CD4-positive, alpha-beta T cell treated with Interleukin-4 for 1 hour (primary cell): ENCODE results near the gene ANXA9.

Experiments used
- DNase-seq, 2 donors: peaks; one replicate each; pipeline ENCODE4 v3.0.0-alpha.2; 2020 to 2022

Gene ANXA9

DNA sequence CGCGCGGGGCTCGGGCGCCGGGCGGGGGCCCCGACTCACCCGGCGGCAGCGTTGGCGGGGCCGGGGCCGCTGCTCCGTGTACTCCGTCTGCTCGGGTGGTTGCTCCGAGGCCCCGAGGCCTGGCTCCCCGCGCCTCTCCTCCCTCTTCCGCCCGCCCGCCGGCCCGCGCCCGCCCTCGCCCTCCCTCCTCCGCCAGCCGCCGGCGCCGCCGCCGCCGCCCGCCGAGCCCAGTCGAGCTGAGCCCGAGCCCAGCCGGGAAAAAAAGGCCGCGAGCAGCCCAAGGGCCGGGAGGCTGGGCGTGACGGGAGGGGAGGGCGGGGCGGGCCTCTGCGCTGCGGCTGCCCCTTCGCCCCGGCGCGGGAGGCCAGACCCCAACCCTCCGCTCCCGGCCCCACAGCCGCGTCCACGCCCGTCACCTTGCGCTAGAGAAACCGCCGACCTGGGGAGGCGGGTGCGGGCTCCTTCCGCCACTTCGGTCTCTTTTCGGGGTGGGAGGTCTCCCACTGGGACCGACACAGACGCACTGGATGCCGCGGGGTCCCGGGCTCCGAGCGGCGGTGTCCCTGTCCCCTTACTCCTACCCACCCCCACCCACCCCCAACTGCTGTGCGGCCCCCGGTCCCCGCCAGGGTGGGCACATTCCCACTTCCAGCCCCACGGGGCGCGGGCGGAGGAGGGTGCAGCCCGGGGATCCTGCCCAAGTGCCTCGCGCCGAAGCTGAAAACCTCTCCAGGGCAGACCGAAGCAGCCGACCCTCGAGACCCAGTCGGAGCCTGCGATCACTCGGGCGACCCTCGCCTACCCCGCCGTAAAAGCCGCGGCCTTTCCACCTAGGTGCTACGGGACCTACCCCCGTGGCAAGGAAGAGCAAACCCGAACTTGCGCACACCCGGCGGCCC, 7.3 kb upstream of the ANXA9 start, which contains the start of gene CERS2:
Gene CERS2, minus strand, starts transcription at position 256 of the 899 bp plus-strand sequence. CDS start 5,745 bp downstream, outside the sequence.
- DNase-seq, result peak; percentile 78 to 82

DNA sequence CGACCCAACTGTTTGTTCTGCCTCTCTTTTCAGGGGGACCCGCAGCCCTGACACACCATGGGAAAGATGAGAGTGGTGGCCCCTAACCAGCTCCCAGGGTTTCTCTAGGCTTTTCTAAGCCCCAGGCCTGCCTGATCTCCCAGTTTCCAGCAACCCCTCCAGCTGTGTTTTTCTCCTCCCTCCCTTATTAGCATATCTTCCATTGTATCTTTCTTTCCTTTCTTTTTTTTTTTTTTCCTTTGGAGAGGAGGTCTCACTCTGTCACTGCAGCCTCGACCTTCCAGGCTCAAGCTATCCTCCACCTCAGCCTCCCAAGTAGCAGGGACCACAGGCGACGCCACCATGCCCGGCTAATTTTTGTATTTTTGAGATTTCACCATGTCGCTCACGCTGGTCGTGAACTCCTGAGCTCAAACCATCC, 5.7 kb upstream of the ANXA9 start:
- no peak for DNase-seq

GRCh38 chr1:150976879-150977694, 5.0 kb upstream of the ANXA9 start:
- DNase-seq, result peak; percentile 82 to 87

- DNase-seq, result peak; percentile 88 to 91
Observed at GRCh38 chr1:150979092-150980056, 2.7 kb upstream of the ANXA9 start.

DNA sequence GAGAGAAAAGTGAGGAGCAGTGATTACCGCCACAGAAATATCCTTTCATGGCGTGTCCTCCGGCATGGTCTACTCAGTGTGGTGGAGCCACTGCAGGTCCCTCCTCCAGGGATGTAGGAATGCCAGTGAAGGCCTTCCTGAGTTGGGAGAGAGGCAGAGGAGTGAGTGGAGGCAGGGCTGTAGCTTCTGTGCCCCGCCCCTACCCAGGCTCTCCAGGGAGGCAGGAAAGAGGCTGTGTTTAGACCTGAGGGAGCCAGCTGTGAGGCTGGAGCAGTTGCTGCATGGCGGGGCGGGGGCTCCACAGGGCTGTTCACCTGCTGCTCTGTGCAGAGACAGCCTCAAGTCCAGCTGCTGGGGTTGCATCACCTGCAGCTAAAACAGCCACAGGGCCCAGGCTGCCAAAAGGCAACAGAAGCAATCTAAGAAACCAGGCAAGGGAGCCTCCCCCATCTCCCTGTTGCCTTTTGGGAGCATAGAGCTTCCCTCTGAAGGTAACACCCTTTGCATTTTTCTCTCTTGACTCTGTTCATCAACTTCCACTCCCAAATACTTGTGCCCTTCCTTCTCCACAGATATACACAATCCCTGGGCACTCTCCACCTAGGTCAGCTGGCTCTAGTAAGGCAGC, 801 bp upstream of the ANXA9 start:
- DNase-seq, result no peak

DNA sequence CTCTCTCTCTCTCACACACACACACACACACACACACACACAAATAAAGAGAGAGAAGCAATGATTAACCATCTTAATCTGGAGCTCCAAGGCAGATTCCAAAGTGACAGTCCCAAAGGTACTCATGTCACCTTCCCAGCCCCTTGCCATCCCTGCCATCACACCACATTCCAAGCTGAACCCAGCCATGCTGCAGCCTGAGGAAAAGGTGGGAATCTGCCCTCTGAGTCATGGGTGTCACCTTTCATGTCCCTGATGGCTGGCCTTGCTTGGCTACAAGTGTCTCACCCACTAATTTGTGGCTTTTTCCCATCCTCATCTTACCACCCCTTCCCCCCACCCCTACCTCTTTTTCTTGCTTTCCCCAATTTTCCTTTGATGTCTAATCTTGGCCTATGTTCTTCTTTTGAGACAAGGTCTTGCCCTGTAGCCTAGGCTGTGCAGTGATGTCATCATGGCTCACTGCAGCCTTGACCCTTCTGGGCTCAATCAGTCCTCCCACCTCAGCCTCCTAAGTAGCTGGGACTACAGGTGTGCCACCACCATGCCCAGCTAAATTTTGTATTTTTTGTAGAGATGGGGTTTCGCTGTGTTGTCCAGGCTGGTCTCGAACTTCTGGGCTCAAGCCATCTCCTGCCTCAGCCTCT, 3.2 kb downstream of the ANXA9 start:
- DNase-seq, result no peak

GRCh38 chr1:150987924-150988323, 5.8 kb downstream of the ANXA9 start:
- DNase-seq, result no peak

- DNase-seq, result no peak
Observed at GRCh38 chr1:150992626-150993025, 10.5 kb downstream of the ANXA9 start.

DNA sequence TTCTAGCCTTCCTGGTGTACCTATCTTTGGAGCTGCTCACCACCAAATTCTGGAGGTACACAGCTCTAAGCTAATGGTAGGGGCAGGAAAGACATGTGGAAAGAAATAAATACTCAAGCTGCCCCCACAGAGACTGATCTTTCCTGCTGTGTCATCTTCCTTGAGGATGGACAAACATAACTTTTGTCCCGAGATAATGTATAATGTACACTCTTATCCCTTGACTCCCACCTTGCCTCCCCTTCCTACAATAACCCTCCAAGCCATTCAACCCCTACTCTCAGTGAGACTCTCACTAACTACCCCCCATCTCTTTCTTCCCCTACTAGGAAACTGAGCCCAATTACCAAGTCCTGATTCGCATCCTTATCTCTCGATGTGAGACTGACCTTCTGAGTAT, 12.2 kb downstream of the ANXA9 start:
- DNase-seq, result no peak

GRCh38 chr1:150995460-150995859, 13.4 kb downstream of the ANXA9 start:
- no peak for DNase-seq

GRCh38 chr1:150995896-150996295, 13.8 kb downstream of the ANXA9 start:
- DNase-seq, result peak; percentile 31 to 57

DNA sequence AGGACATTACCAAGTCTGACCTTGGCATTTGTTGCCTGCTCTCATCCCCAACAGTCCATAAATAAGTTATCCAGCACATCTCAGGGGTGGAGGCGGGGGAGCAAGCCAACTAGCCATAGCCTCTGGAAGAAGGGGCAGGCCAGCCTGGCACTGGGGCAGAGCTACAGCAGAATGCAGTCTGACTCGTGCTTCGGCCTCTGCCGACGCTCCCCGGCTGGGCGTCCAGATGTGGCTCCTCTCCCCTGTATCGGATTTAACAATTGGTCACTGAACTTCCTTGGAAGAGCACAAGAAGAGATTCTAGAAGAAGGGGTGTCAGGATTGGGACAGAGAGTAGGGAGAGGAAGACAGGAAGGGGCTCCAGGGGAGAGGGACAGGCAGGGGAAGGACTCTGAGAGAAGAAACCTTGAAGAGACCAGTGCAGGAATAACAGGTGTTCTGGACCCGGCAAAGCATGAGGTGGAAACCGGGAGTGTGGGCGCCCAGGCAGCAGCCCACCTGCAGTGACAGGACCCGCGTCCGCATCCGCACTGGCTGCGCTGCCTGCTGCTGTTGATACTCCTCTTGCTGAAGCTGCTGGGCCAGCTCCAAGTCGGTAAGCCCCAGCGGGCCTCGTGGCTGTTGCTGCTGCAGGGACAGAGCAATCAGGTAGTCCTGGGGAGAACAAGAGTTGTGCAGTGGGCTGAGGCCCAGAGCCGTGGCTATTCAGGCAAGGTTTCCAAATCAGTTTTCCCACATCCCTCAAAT, 15.2 kb downstream of the ANXA9 start:
- DNase-seq, result no peak

DNA sequence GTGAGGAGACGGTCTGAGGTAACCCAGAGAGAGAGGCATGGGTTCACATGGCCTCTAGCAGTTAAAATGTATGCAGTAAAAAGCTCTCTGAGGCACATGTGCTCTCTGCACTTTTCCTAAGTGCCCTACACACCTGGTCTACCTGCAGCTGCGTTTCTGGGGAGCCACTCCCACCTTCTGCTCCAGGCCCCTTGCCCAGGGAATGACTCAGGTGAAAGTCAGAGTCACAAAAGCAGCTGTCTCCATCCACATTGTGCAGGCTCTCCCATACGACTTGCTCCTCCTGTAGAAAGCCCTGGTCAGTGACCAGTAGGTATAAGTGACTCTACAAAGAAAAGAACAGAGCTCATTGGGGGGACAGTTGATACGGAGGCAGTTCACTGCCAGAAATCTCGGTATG, 15.9 kb downstream of the ANXA9 start:
- DNase-seq, result no peak

DNA sequence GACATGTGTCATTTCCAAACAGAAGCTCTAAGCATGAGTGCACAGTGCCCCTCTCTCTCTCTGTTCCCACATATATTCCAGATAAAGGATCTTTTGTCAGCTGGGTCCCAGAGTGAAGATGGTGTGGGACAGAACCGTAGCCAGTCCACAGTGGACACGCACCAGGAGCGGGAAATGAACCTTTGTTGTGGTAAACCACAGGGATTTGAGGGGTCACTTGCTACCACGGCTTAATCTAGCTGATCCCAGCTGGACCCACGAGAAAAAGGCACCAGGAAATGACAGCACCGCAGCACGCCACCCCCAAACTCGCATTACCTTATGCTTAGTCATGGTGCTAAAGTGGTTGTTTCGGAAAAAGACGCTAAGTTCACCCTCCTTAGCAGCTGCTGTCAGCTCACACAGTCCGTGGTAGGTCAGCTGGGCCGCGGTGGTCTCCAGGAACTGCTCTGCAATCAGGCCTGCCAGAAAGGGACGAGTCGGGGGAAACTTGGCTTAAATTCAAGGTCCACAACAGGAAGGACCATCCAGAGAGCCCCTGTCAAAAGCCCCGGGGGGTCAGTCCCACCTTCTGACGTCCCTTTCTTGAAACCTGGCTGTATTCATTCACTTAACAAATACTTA, 17.1 kb downstream of the ANXA9 start:
- no peak for DNase-seq

DNA sequence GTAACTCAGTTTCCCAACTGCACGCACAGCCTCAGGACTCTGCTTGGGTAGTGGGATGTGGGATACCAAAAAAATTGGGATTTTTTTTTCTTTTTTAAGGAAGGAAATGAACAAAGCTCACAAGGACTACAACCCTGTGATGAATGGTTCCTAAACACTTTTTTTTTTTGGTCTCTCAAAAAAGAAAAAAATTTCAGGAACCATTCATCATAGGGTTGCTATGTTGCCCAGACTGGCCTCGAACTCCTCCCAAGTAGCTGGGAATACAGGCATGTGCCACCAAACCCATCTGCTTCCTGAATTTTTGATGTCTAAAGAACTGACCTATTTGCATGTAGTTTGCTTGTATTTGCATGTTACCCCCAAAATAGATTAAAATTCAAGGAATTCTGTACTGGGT, 17.8 kb downstream of the ANXA9 start:
- DNase-seq, result no peak

- no peak for DNase-seq
Observed at GRCh38 chr1:151000408-151000807, 18.3 kb downstream of the ANXA9 start.

GRCh38 chr1:151001602-151002001, 19.5 kb downstream of the ANXA9 start:
- DNase-seq, result no peak

DNA sequence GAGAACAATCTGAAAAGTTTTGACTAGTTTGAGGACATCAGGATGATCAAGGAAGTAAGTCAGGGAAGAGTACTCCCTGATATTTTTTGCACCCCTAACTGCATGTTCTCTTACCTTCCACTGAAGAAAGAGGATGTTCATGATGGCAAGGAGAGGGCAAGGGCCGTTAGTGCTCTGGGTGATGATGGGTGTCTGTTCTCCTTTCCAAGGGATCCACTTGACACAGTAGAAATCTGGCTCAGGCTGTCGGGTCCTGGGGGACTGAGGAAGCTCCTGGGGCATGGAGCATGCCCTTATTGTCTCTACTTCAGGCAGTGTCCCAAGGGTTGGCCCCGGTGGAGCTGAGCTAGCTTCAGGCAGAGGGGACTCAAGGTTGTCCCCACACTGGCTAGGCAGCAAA, 20.0 kb downstream of the ANXA9 start:
- DNase-seq, result no peak

GRCh38 chr1:151002611-151003010, 20.5 kb downstream of the ANXA9 start:
- DNase-seq, result no peak

- peak in 1 of 2 donors; percentile 46 for DNase-seq
Observed at GRCh38 chr1:151003180-151003579, 21.1 kb downstream of the ANXA9 start.
